Prostate gland (tissue), 2 donors: Measurements from ENCODE around the gene NR1I3.

Experiments used
- CTCF ChIP-seq, 4 experiments: fragments of 200-600 bp in 2 of 4; fragments of 450-650 bp in 2 of 4; sonication (generic) in 2 of 4; IDR thresholded peaks; 1 replicate in 3 of 4; 2 replicates in 1 of 4; pipeline ENCODE4 v1.5.1; 2016 to 2019; ENCODE audit warnings: antibody characterized with exemption in 4 of 4, mild to moderate bottlenecking in 2 of 4, moderate library complexity in 2 of 4
- POLR2A ChIP-seq: fragments of 450-650 bp; IDR thresholded peaks from one replicate; pipeline ENCODE4 v1.6.1; 2016; ENCODE audit warnings: antibody characterized with exemption, mild to moderate bottlenecking
- POLR2AphosphoS5 ChIP-seq: sonication (generic); formaldehyde crosslinking; IDR thresholded peaks from one replicate; pipeline ENCODE4 v1.6.1; 2017; ENCODE audit warnings: antibody characterized with exemption

GRCh38 chr1:161198194-161198896 lies 39.7 kb downstream of the NR1I3 start:
- no peak for TF ChIP-seq CTCF (IDR thresholded peaks at IDR 0.05)
- no peak for TF ChIP-seq POLR2A
- no peak for TF ChIP-seq POLR2AphosphoS5
